ENCODE measurements around the gene WNK2.
"Not testable (repeated sequence)": the region's sequence is repeated elsewhere in the genome, so short reads cannot be mapped to it uniquely, and the experiment has no call there.

Gene WNK2

GRCh38 chr9:93321220-93321610 is 137.3 kb downstream of the WNK2 start:
- no peaks in the 10 kb centered on the region for H3K27me3 ChIP-seq (ENCODE audit: low read length)
- H2AFZ ChIP-seq (ENCODE audit: low read depth, low read length, severe bottlenecking): no peak overlapping the region
- H3K79me2 ChIP-seq (ENCODE audit: insufficient read depth, low read length): no peaks in the 10 kb centered on the region
- H3K9me3 ChIP-seq (ENCODE audit: insufficient read depth, low read length): no peaks in the 10 kb centered on the region
- no peak overlapping the region for H3K4me2 ChIP-seq (ENCODE audit: low read depth, low read length, poor library complexity, severe bottlenecking)
- H3K9me2 ChIP-seq (replicated peaks; ENCODE audit: insufficient read depth, low read length): no peaks in the 10 kb centered on the region
- H3K9ac ChIP-seq (ENCODE audit: low read length): no peak overlapping the region
- TF ChIP-seq, protein P1, sequence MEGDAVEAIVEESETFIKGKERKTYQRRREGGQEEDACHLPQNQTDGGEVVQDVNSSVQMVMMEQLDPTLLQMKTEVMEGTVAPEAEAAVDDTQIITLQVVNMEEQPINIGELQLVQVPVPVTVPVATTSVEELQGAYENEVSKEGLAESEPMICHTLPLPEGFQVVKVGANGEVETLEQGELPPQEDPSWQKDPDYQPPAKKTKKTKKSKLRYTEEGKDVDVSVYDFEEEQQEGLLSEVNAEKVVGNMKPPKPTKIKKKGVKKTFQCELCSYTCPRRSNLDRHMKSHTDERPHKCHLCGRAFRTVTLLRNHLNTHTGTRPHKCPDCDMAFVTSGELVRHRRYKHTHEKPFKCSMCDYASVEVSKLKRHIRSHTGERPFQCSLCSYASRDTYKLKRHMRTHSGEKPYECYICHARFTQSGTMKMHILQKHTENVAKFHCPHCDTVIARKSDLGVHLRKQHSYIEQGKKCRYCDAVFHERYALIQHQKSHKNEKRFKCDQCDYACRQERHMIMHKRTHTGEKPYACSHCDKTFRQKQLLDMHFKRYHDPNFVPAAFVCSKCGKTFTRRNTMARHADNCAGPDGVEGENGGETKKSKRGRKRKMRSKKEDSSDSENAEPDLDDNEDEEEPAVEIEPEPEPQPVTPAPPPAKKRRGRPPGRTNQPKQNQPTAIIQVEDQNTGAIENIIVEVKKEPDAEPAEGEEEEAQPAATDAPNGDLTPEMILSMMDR (IDR thresholded peaks at IDR 0.05; ENCODE audit: insufficient read depth, low read length, poor library complexity, severe bottlenecking): no peak
- TF ChIP-seq EZH2phosphoT487 (conservative IDR thresholded peaks at IDR 0.05; ENCODE audit: low read length): no peak
- no peaks in the 10 kb centered on the region for H3F3A ChIP-seq (ENCODE audit: insufficient read depth)
- H4K20me1 ChIP-seq (ENCODE audit: low read depth, low read length): no peaks in the 10 kb centered on the region
- no peaks in the 10 kb centered on the region for H3K36me3 ChIP-seq (ENCODE audit: low read length)
- no peak overlapping the region for H3K27ac ChIP-seq (ENCODE audit: low read depth, low read length)
- no peak overlapping the region for H3K4me3 ChIP-seq (ENCODE audit: insufficient read depth, low read length, poor library complexity, severe bottlenecking)

GRCh38 chr9:93323446-93323954 is 139.6 kb downstream of the WNK2 start:
- H3K27ac ChIP-seq (ENCODE audit: low read depth, low read length); H3K9me3 ChIP-seq (ENCODE audit: insufficient read depth, low read length); H3K36me3 ChIP-seq (ENCODE audit: low read length); H3K4me3 ChIP-seq (ENCODE audit: insufficient read depth, low read length, poor library complexity, severe bottlenecking); H3K27me3 ChIP-seq (ENCODE audit: low read length); H4K20me1 ChIP-seq (ENCODE audit: low read depth, low read length); H3F3A ChIP-seq (ENCODE audit: insufficient read depth); H3K9me2 ChIP-seq (replicated peaks; ENCODE audit: insufficient read depth, low read length); H3K9ac ChIP-seq (ENCODE audit: low read length); H3K4me2 ChIP-seq (ENCODE audit: low read depth, low read length, poor library complexity, severe bottlenecking); H3K79me2 ChIP-seq (ENCODE audit: insufficient read depth, low read length); H2AFZ ChIP-seq (ENCODE audit: low read depth, low read length, severe bottlenecking): not testable (repeated sequence)

GRCh38 chr9:93324191-93324834 is 140.4 kb downstream of the WNK2 start:
- no peaks in the 10 kb centered on the region for H3K9me3 ChIP-seq (ENCODE audit: insufficient read depth, low read length)
- no peak overlapping the region for H3K4me3 ChIP-seq (ENCODE audit: insufficient read depth, low read length, poor library complexity, severe bottlenecking)
- no peak for TF ChIP-seq EZH2phosphoT487 (conservative IDR thresholded peaks at IDR 0.05; ENCODE audit: low read length)
- TF ChIP-seq, protein P1 (IDR thresholded peaks at IDR 0.05; ENCODE audit: insufficient read depth, low read length, poor library complexity, severe bottlenecking): no peak
- no peaks in the 10 kb centered on the region for H3K27me3 ChIP-seq (ENCODE audit: low read length)
- H3K36me3 ChIP-seq (ENCODE audit: low read length): no peaks in the 10 kb centered on the region
- no peaks in the 10 kb centered on the region for H3K9me2 ChIP-seq (replicated peaks; ENCODE audit: insufficient read depth, low read length)
- no peak overlapping the region for H2AFZ ChIP-seq (ENCODE audit: low read depth, low read length, severe bottlenecking)
- H3F3A ChIP-seq (ENCODE audit: insufficient read depth): no peaks in the 10 kb centered on the region
- H3K27ac ChIP-seq (ENCODE audit: low read depth, low read length): no peak overlapping the region
- no peak overlapping the region for H3K9ac ChIP-seq (ENCODE audit: low read length)
- H3K4me2 ChIP-seq (ENCODE audit: low read depth, low read length, poor library complexity, severe bottlenecking): no peak overlapping the region
- no peaks in the 10 kb centered on the region for H4K20me1 ChIP-seq (ENCODE audit: low read depth, low read length)
- no peaks in the 10 kb centered on the region for H3K79me2 ChIP-seq (ENCODE audit: insufficient read depth, low read length)

DNA sequence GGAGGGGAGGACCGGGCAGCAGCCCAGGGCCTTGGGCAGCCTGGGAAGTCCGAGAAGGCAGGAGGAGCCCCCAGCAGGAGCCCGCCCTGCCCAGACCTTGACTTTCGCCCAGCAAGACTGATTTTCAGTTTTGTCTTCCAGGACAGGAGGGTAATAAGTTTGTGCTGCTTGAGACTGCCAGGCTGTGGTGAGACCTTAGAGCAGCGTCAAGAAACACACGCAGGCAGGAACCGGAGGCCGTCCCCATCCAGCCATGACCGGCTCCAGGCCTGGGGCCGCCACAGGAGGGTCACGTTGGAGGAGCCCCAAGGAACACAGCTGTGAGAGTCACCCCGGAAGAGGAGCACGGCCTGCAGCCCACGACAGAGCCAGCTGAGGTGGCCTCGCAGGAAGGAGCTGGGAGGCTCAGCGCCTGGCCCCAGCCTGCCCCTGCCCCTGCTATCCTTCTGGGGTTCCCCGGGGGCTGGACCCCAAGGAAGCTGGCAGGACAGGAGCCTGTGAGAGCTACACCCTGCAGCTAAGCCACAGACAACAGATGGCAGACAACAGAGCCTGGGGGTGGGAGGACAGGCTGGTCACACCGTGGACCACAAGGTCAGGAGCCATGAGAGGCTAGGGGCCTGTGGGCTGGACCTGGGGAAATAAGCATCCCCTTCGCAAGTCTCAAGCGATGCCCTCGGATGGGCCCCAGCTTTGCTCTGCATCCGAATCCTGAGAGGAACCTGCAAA is 141.5 kb downstream of the WNK2 start:
- H3K27me3 ChIP-seq (ENCODE audit: low read length): no peaks in the 10 kb centered on the region
- no peaks in the 10 kb centered on the region for H3K9me2 ChIP-seq (replicated peaks; ENCODE audit: insufficient read depth, low read length)
- no peaks in the 10 kb centered on the region for H3K9me3 ChIP-seq (ENCODE audit: insufficient read depth, low read length)
- no peak overlapping the region for H3K27ac ChIP-seq (ENCODE audit: low read depth, low read length)
- H3F3A ChIP-seq (ENCODE audit: insufficient read depth): no peaks in the 10 kb centered on the region
- H3K79me2 ChIP-seq (ENCODE audit: insufficient read depth, low read length): no peaks in the 10 kb centered on the region
- H3K9ac ChIP-seq (ENCODE audit: low read length): no peak overlapping the region
- H3K4me2 ChIP-seq (ENCODE audit: low read depth, low read length, poor library complexity, severe bottlenecking): no peak overlapping the region
- TF ChIP-seq, protein P1 (IDR thresholded peaks at IDR 0.05; ENCODE audit: insufficient read depth, low read length, poor library complexity, severe bottlenecking): no peak
- TF ChIP-seq EZH2phosphoT487 (conservative IDR thresholded peaks at IDR 0.05; ENCODE audit: low read length): no peak
- H4K20me1 ChIP-seq (ENCODE audit: low read depth, low read length): no peaks in the 10 kb centered on the region
- no peak overlapping the region for H3K4me3 ChIP-seq (ENCODE audit: insufficient read depth, low read length, poor library complexity, severe bottlenecking)
- H2AFZ ChIP-seq (ENCODE audit: low read depth, low read length, severe bottlenecking): no peak overlapping the region
- H3K36me3 ChIP-seq (ENCODE audit: low read length): no peaks in the 10 kb centered on the region
